Measurements from ENCODE around the gene TIFAB.

The TIFAB gene

GRCh38 chr5:135446206-135446605 lies 5.9 kb downstream of the TIFAB start:
- no peak for DNase-seq

GRCh38 chr5:135445306-135445985 lies 6.7 kb downstream of the TIFAB start:
- TF ChIP-seq POLR2A (IDR thresholded peaks at IDR 0.05; ENCODE audit: low read length) = no peak
- no peak for DNase-seq

More at GRCh38 chr5:135446206-135446605, 5.9 kb downstream of the TIFAB start:
- TF ChIP-seq GATA1 (IDR thresholded peaks at IDR 0.05; ENCODE audit: low read depth, low read length) (no peak), POLR2A (IDR thresholded peaks at IDR 0.05; ENCODE audit: low read length) (no peak)

GRCh38 chr5:135444881-135445280 lies 7.3 kb downstream of the TIFAB start:
- TF ChIP-seq GATA1 (IDR thresholded peaks at IDR 0.05; ENCODE audit: low read depth, low read length) (no peak), POLR2A (IDR thresholded peaks at IDR 0.05; ENCODE audit: low read length) (no peak)
- no peak for DNase-seq

- no peak for DNase-seq
- TF ChIP-seq POLR2A (IDR thresholded peaks at IDR 0.05; ENCODE audit: low read length) (no peak), GATA1 (IDR thresholded peaks at IDR 0.05; ENCODE audit: low read depth, low read length) (no peak)
Observed at GRCh38 chr5:135444360-135444759, 7.8 kb downstream of the TIFAB start.

GRCh38 chr5:135443161-135443960 lies 8.8 kb downstream of the TIFAB start:
- no peak for DNase-seq
- no peak for TF ChIP-seq POLR2A (IDR thresholded peaks at IDR 0.05; ENCODE audit: low read length)
- TF ChIP-seq GATA1 (IDR thresholded peaks at IDR 0.05; ENCODE audit: low read depth, low read length) = no peak

DNA sequence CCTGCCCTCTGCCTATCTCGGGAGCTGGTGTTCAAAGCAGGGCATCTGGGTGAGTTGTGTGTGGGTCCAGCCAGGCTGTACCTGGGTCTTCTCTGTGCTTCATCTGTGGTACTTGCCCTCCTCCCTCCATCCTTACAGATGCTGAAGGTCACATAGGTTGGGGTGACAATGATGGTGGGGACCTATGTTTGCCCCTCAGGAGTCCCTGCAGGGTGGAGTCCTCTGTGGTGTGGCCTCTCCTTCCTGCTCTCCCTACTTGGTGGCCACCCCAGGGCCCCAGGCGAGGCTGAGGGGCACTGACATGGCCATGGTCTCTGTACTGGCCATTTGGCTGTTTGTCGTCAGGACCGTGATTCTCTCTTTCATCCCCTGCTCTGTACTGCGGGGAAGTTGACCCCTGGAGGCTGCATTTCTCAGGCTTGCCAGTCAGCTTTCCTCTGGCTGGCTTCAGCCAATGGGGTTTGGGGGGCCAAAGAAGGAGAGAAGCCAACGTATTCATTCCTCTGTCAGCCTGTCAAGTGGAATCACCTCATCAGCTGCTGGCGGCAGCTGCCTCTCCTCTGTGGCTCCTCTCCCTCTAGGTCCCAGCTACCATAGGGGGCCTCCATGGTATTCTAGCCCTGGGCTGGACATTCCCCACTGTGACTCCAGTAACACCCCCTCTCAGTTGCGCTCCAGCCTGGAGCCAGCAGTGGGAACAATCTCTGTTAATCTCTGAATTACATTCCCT lies 9.6 kb downstream of the TIFAB start:
- no peak for DNase-seq
- TF ChIP-seq GATA1 (IDR thresholded peaks at IDR 0.05; ENCODE audit: low read depth, low read length) (no peak), POLR2A (IDR thresholded peaks at IDR 0.05; ENCODE audit: low read length) (no peak)

GRCh38 chr5:135441919-135442318 lies 10.2 kb downstream of the TIFAB start:
- TF ChIP-seq POLR2A (IDR thresholded peaks at IDR 0.05; ENCODE audit: low read length) (no peak), GATA1 (IDR thresholded peaks at IDR 0.05; ENCODE audit: low read depth, low read length) (no peak)
- DNase-seq = no peak

GRCh38 chr5:135441350-135441831 lies 10.8 kb downstream of the TIFAB start:
- DNase-seq = no peak
- TF ChIP-seq GATA1 (IDR thresholded peaks at IDR 0.05; ENCODE audit: low read depth, low read length) = no peak
- TF ChIP-seq POLR2A (IDR thresholded peaks at IDR 0.05; ENCODE audit: low read length) = no peak

- DNase-seq = no peak
- TF ChIP-seq POLR2A (IDR thresholded peaks at IDR 0.05; ENCODE audit: low read length) = no peak
- no peak for TF ChIP-seq GATA1 (IDR thresholded peaks at IDR 0.05; ENCODE audit: low read depth, low read length)
Observed at GRCh38 chr5:135440916-135441315, 11.2 kb downstream of the TIFAB start.

DNA sequence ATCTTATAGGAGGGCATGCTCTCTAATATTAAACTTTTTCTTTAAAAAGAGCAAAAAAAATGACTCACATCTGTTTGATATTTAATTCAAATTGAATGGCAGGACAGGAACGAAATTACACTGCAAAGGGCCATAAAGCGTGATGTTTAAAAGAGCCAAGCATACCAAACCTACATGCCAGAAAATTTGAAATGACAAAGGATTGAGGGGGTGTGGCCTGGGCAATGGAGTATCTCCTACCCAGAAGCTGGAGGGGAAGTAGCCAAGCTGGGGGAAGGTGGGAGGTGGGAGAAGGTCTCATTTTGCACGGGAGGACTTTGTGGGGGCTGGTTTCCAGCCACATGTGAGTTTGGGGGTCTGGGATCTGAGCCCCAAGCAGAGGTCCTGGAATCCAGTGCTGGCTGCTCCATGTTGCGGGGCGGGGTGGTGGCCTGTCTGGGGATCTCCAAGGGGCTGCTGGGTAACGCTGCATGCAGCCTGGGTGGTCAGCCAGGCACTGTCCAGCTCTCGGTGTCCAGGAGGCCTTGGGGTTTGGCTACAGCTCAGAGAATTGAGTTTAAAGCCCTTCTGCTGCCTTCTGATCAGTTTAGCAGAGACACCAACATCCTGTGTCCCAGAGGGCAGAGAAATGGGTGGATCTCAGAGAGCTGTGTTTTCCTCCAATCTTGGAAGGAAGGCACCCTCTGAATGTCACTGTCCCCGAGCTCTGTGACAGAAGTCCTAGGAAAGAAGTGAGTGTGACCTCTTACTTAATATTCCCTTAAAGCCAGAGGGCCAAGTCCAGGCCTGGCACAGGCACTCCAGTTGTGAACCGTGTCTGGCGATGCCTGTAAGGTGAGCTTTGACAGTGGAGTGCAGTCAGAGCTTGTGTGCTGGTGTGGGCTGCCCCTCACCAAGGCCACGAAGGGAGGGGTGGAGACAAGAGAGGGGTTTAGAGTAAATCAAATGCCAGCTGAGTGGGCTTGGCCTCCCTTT lies 12.6 kb downstream of the TIFAB start:
- DNase-seq = no peak
- TF ChIP-seq GATA1 (IDR thresholded peaks at IDR 0.05; ENCODE audit: low read depth, low read length) = no peak
- TF ChIP-seq POLR2A (IDR thresholded peaks at IDR 0.05; ENCODE audit: low read length) = no peak

DNA sequence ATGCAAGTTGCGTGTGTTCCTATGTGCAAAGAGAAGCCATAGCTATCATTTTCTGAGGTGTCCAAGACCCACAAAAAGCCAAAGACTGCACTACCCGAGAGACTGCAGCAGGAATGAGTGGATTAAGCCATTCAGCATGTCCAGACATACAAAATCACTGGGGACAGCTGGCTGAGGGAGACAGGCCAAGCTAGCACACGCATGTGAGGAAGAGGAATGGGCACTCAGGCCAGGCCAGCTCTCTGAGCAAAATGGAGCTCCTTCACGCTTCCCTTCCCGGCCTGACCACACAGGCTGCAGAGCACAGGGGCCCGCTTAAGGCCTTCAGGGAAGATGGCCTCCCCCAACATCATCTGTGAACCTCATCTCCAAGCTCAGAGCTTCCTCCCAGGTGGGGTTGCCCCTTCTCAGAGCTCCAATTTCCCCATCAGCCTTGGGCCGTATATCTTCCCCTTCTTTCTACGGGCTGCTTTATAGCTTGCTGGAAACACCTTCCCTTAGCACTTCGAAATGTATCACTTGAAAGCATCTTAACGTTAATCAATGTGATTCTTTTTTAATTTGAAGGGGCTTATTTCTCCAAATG lies 13.4 kb downstream of the TIFAB start:
- no peak for DNase-seq
- TF ChIP-seq POLR2A (IDR thresholded peaks at IDR 0.05; ENCODE audit: low read length) = no peak
- TF ChIP-seq GATA1 (IDR thresholded peaks at IDR 0.05; ENCODE audit: low read depth, low read length) = no peak

- DNase-seq = no peak
Observed at GRCh38 chr5:135437796-135438560, 14.2 kb downstream of the TIFAB start.

More at GRCh38 chr5:135437796-135438560, 14.2 kb downstream of the TIFAB start:
- TF ChIP-seq GATA1 (IDR thresholded peaks at IDR 0.05; ENCODE audit: low read depth, low read length) = no peak
- no peak for TF ChIP-seq POLR2A (IDR thresholded peaks at IDR 0.05; ENCODE audit: low read length)
